H54 (cell line): ENCODE results near the gene TBC1D9B.

Experiments used
- DNase-seq: peaks from one replicate; pipeline ENCODE4 v3.0.0; 2011; ENCODE audit warnings: low spot score, mixed read lengths; ENCODE audit not compliant: insufficient read length
- FAIRE-seq: peaks from 3 replicates; lab custom pipeline; 2011; peaks lifted over from hg19 to GRCh38; lab: Jason Lieb, UNC
- POLR2A ChIP-seq: IDR thresholded peaks from 2 replicates; pipeline ENCODE4 v1.6.1; 2011; ENCODE audit warnings: low read depth, mild to moderate bottlenecking, low read length

Gene TBC1D9B

DNA sequence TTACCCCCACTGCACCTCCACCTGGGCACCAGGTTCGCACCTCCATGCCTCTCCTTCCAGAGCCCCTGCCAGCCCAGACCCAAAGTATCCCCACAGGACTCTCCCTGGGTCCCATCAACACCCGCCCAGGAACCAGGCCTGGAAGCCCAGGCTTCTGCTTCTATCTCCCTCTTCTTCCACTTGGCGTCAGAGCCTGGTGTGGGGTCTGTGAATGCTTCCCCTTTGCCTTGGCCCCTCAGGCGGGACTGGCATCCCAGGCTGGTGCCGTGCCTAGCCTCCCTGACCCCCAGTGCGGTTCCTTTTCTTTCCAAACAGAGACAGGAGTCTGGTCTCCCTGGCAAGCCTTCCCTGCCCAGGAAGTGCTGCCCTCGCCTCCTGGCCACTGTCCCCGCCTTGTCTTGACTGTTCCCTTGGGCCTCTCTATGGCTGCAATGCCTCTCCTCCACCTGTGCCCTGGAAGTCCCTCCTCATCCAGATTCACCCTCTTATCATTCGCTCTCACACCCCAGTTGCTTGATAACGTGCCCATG lies 7.8 kb upstream of the TBC1D9B start:
- no peak for FAIRE-seq
- TF ChIP-seq POLR2A = no peak
- DNase-seq = no peak

GRCh38 chr5:179914032-179914755 lies 6.5 kb upstream of the TBC1D9B start:
- FAIRE-seq (no peak), DNase-seq (peak; percentile 36)
- TF ChIP-seq POLR2A = no peak

- FAIRE-seq (no peak), DNase-seq (no peak)
- TF ChIP-seq POLR2A = no peak
Measured at GRCh38 chr5:179913461-179913860, 5.8 kb upstream of the TBC1D9B start.

DNA sequence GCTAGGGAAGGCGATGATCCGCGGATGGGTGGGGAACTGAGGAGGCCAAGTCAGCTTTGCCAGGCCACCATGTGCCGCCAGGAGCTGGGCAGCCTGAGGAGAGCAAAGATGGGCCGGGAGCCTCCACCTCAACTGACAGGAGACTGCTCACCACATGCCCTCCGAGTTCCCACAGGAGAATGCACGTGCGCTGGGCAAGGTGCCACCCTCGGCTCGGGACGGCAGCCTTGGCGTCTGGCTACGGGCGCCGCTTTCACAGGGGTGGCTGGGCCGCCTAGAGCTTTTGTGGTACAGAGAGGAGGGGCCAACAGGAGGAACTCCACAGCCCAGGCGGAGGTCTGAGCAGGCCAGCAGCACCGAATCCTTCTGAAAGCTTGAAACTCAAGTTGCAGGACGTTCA lies 5.3 kb upstream of the TBC1D9B start:
- TF ChIP-seq POLR2A = no peak
- FAIRE-seq (no peak), DNase-seq (no peak)

DNA sequence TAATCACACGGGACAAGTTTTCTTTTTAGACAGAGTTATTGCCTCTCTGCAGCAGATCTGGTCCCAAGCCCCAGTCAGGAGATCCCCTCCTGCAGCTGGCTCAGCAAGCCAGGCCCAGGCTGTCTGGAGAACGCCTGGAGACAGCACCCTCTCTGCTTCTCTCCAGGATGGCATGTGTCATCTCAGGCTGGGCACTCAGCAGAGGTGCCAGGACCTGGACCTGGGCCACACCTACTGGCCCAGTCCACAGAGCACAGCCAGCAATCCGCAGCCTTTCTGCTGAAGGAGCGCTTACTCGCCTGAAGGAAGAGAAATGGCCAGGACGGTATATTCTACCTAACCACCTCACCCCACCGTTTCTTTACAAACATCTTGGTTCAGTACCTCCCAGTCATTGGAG lies 4.7 kb upstream of the TBC1D9B start:
- DNase-seq = no peak
- TF ChIP-seq POLR2A = no peak
- FAIRE-seq = no peak

- DNase-seq (no peak), FAIRE-seq (no peak)
- TF ChIP-seq POLR2A = no peak
Measured at GRCh38 chr5:179909224-179909623, 1.5 kb upstream of the TBC1D9B start.

- no peak for TF ChIP-seq POLR2A
- no peak for FAIRE-seq
- DNase-seq = no peak
Measured at GRCh38 chr5:179908528-179908927, 831 bp upstream of the TBC1D9B start.

- DNase-seq (peak; percentile 56), FAIRE-seq (no peak)
- TF ChIP-seq POLR2A = no peak
Measured at GRCh38 chr5:179906795-179907555, 722 bp downstream of the TBC1D9B start.

DNA sequence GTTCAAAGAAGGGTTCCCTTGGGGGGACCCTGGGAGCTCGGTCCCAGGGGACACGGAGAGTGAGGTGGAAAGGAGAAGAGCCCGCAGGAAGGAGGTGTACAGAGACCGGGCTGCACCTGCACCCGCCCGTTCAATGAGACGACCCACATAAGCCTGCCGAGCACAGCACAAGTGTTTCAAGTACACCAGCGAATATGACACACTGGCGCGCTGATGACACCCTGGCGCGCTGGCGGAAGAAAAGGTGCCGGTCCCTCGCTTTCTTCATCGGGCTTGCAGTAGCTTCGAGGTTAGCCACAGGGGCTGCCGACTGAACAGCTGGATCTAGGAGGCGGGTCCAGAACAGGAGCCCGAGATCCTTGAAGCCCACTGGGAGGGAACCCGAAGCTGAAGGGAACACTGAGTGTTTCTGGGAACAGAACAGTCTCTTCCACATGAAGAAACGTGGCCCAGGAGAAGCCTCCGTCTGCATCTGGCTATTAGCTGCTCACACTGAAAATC lies 1.4 kb downstream of the TBC1D9B start:
- FAIRE-seq = no peak
- no peak for DNase-seq
- TF ChIP-seq POLR2A = no peak

GRCh38 chr5:179905161-179905560 lies 2.5 kb downstream of the TBC1D9B start:
- no peak for DNase-seq
- TF ChIP-seq POLR2A = no peak
- FAIRE-seq = no peak

DNA sequence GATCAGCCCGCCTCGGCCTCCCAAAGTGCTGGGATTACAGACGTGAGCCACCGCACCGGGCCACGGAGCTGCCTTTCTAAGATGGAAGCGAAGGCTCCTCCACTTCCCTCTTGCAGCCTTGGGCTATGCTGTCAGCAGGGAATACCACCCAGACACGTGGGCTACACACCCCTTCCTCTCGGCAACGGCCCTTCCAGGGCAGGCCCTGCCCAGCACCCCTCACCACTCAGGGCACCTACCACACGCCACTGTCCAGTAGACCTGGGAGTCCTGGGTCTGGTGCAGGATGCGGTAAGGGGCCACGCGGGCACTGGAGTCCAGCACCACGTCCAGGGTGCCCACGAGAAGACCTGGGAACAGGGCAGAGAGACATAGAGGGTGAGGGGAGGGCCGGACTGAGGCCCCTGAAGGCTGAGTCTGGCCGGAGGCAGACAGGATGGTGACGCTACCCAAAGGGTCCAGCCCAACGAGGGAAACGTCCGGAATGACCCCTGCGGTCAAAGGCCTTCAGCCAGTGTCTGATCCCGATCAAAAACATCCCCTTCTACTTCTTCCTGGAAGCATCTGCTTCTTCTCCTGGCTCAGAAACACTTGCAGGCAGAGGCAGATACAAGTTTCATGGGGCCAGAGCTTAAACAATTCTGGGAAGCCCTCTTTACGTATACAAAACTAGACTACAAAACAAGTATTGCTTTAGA lies 3.1 kb downstream of the TBC1D9B start:
- DNase-seq (no peak), FAIRE-seq (no peak)
- TF ChIP-seq POLR2A = no peak

DNA sequence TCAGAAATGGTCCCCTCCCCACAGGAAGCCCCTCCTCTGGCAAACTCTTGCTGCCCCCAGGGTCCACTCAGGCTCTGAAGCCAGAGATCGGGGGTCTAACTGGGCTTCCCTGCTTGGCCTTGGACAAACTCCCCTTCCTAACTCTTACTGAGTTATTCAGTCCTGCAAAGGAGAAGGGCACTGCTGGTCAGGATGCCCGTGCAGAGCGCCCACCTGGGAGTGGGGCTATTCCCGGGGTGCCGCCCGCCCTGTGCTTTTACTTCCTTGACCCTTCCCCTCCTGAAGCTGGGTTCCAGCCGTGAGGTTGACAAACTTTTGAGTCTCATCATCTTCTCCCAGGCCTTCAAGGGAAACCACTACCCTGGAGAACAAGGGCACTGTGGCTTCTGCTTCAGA lies 4.9 kb downstream of the TBC1D9B start:
- FAIRE-seq (no peak), DNase-seq (no peak)
- no peak for TF ChIP-seq POLR2A

GRCh38 chr5:179901915-179902762 lies 5.6 kb downstream of the TBC1D9B start:
- no peak for DNase-seq
- no peak for FAIRE-seq
- TF ChIP-seq POLR2A = no peak

- no peak for TF ChIP-seq POLR2A
- no peak for DNase-seq
- no peak for FAIRE-seq
Measured at GRCh38 chr5:179901462-179901861, 6.2 kb downstream of the TBC1D9B start.
